Coronary artery (tissue), 2 donors: ENCODE results near the gene ADAMTS4.

Source experiments
- DNase-seq: peaks from one replicate; pipeline ENCODE4 v3.0.0-alpha.2; 2017; ENCODE audit warnings: low spot score
- H3K27ac ChIP-seq, 2 donors: fragments of 200-600 bp; sonication (generic); one replicate each; pipeline ENCODE4 v1.5.1; 2016 to 2019
- H3K4me3 ChIP-seq: fragments of 200-600 bp; sonication (generic); 2 replicates; pipeline ENCODE4 v1.5.1; 2016; ENCODE audit warnings: mild to moderate bottlenecking, moderate library complexity
- TF ChIP-seq, protein P1 (sequence below): fragments of 200-600 bp; sonication (generic); IDR thresholded peaks from one replicate; pipeline ENCODE4 v1.5.1; 2019; ENCODE audit warnings: antibody characterized with exemption

The ADAMTS4 gene

DNA sequence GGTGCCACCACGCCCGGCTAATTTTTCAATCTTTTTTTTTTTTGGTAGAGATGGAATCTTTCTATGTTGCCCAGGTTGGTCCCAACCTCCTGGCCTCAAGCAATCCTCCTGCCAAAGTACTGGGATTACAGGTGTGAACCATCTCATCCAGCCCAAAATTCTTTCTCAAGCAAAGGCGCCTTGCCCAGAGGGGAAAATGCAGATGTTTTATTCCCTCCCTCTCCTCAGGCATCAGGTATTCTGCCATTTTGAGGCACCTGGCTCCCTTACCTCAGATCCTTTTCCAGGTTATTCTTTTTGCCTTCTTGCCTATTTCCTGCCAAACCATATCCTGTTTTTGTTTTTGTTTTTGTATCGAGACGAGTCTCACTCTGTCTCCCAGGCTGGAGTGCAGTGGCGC is 10.5 kb downstream of the ADAMTS4 start:
- Histone ChIP-seq H3K4me3 (no peak overlapping the region), H3K27ac (no peak overlapping the region)
- no peak for DNase-seq
- TF ChIP-seq, protein P1, sequence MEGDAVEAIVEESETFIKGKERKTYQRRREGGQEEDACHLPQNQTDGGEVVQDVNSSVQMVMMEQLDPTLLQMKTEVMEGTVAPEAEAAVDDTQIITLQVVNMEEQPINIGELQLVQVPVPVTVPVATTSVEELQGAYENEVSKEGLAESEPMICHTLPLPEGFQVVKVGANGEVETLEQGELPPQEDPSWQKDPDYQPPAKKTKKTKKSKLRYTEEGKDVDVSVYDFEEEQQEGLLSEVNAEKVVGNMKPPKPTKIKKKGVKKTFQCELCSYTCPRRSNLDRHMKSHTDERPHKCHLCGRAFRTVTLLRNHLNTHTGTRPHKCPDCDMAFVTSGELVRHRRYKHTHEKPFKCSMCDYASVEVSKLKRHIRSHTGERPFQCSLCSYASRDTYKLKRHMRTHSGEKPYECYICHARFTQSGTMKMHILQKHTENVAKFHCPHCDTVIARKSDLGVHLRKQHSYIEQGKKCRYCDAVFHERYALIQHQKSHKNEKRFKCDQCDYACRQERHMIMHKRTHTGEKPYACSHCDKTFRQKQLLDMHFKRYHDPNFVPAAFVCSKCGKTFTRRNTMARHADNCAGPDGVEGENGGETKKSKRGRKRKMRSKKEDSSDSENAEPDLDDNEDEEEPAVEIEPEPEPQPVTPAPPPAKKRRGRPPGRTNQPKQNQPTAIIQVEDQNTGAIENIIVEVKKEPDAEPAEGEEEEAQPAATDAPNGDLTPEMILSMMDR = no peak

DNA sequence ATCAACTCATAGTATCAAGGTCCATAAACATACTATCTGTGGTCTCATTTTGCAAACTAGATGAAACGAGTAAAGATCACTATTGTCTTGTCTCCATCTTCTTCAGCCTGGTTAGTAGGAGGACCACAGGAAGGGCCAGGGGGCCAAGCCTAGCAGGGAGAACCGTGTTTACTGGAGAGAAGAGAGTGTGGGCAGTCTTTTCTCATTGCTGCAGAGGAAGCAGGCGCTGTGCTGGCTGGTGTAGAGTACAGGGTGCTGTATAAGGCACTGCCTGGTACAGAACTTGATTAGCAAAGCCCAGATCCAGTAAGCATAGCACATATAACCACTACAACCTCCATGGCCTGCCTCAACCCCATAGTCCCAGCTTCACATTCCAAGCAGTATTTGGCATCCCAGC is 11.5 kb downstream of the ADAMTS4 start:
- H3K4me3 ChIP-seq = no peak overlapping the region
- TF ChIP-seq, protein P1 = no peak
- H3K27ac ChIP-seq = no peak overlapping the region
- no peak for DNase-seq

DNA sequence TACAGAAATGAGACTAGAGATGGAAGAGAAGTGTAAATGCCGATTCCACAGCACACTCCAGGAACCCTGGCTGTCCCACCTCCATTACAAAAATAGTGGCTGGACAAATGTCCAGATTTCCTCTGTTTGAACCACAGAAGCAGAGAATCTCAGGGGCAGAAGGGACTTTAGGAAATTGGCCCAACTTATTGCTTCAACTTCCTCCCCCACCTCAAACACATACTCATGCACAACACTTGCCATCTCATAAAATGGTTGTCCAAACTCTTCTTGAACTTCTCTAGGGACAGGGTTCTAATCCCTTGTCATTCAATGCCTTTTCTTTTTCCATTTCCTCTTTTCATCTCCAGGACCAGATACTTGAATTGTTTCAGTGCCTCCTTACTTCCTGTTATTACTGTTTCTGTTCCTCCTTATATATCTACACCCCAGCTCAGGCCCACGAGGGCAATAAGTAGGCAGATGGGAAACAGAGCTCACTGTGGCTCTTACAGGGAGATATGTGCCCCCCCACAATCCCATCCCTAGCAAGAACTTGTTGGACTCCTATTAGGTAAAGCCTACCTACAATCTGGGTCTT is 13.0 kb downstream of the ADAMTS4 start:
- H3K27ac ChIP-seq = peak overlapping the region; percentile 21 to 81
- TF ChIP-seq, protein P1 = no peak
- DNase-seq = no peak
- no peak overlapping the region for H3K4me3 ChIP-seq

DNA sequence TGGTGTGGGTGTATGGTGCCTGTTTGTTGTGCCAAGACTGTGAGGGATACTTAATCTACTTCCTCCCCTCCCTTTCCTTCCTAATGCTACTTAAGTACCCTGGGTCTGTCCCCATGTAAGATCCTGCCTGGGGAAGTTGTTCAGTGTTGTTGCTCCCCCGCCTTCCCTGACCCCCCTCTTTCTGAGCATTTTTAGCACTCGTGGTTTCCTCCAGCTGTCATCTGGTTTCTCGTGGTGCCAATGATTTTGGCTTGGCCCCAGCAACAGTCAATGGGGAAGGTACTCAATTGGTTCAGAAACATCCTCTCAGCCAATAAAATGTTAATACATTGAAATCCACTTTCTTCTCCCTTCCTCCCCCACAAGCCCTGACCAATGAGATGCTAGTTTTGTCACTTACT is 13.6 kb downstream of the ADAMTS4 start:
- no peak overlapping the region for H3K4me3 ChIP-seq
- DNase-seq = no peak
- H3K27ac ChIP-seq = peak overlapping the region in 1 of 2 donors; percentile 81
- TF ChIP-seq, protein P1 = no peak

DNA sequence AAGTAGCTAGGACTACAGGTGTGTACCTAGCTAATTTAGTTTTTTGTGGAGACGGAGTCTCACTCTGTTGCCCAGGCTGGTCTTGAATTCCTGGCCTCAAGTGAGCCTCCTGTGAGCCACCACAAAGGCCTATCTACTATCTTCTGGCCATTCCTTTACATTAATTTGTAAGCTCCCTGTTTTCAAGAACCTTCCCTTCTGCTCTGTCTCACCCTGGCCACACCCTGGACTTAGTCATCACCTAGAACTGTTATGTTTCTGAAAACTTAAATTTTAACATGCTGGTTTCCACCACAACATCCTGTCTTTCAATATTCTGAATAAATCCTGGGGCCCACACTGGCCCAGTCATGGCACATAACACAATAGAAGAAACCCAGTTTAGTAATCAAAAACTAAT is 16.6 kb downstream of the ADAMTS4 start:
- TF ChIP-seq, protein P1 = no peak
- Histone ChIP-seq H3K4me3 (no peak overlapping the region), H3K27ac (peak overlapping the region in 1 of 2 donors; percentile 31)
- DNase-seq = no peak

DNA sequence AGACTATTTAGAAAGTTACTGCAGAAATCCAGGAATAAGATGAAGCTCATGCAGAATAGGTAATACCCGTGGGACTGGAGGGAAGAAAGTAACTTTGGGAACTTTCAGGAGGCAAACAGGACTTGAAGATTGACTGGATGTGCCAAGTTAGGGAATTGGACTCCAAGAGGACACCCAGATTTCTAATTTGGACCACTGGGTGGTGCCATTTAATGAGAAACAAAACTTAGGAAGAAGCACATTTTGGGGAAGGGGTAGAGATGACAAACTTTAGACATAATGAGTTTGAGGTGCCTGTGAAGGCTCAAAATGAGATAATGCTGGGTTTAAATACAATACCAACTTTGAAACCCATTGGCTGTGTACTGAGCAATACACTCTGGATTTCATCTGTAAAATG is 18.2 kb downstream of the ADAMTS4 start:
- Histone ChIP-seq H3K4me3 (no peak overlapping the region), H3K27ac (no peak overlapping the region)
- no peak for DNase-seq
- TF ChIP-seq, protein P1 = no peak

DNA sequence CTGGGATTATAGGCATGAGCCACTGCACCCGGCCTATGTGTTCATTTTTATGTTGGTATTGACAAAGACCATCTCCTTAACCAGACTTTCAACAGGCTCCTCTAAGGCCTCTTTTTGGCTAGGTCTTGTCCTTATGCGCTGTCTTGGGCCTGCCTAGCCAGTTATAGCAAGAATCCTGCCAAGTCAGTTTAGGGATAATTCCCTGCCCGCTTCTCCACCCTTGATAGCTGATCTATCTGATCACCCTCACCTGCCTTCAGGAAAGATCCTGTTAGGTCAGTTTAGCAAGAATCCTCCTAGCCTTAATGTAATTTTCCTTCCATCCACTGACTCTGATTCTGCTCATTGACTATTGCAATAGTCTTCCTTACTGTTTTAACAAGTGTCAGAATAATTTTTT is 19.2 kb downstream of the ADAMTS4 start:
- no peak overlapping the region for H3K4me3 ChIP-seq
- H3K27ac ChIP-seq = no peak overlapping the region
- TF ChIP-seq, protein P1 = no peak
- no peak for DNase-seq
